ENCODE measurements around the gene ANGPTL8.

The ANGPTL8 gene

GRCh38 chr19:11204076-11204602 is 35.3 kb upstream of the ANGPTL8 start:
- H3K4me3 ChIP-seq (ENCODE audit: low read depth, low read length) = no peak overlapping the region
- TF ChIP-seq CTCF (IDR thresholded peaks at IDR 0.05; ENCODE audit: insufficient read depth, low read depth, low read length, missing control alignments) = no peak
- no peak for DNase-seq (ENCODE audit: low read depth)

- no peak for DNase-seq (ENCODE audit: low read depth)
- no peak for TF ChIP-seq CTCF (IDR thresholded peaks at IDR 0.05; ENCODE audit: insufficient read depth, low read depth, low read length, missing control alignments)
- no peak overlapping the region for H3K4me3 ChIP-seq (ENCODE audit: low read depth, low read length)
Measured at GRCh38 chr19:11204943-11205349, 34.5 kb upstream of the ANGPTL8 start.

- DNase-seq (ENCODE audit: low read depth) = peak; percentile 60
- TF ChIP-seq CTCF (IDR thresholded peaks at IDR 0.05; ENCODE audit: insufficient read depth, low read depth, low read length, missing control alignments) = no peak
- no peak overlapping the region for H3K4me3 ChIP-seq (ENCODE audit: low read depth, low read length)
Measured at GRCh38 chr19:11205939-11206570, 33.4 kb upstream of the ANGPTL8 start.

- no peak overlapping the region for H3K4me3 ChIP-seq (ENCODE audit: low read depth, low read length)
- no peak for DNase-seq (ENCODE audit: low read depth)
- TF ChIP-seq CTCF (IDR thresholded peaks at IDR 0.05; ENCODE audit: insufficient read depth, low read depth, low read length, missing control alignments) = no peak
Measured at GRCh38 chr19:11208561-11209471, 30.6 kb upstream of the ANGPTL8 start.

- TF ChIP-seq CTCF (IDR thresholded peaks at IDR 0.05; ENCODE audit: insufficient read depth, low read depth, low read length, missing control alignments) = no peak
- no peak for DNase-seq (ENCODE audit: low read depth)
- H3K4me3 ChIP-seq (ENCODE audit: low read depth, low read length) = no peak overlapping the region
Measured at GRCh38 chr19:11209839-11210655, 29.4 kb upstream of the ANGPTL8 start.

- TF ChIP-seq CTCF (IDR thresholded peaks at IDR 0.05; ENCODE audit: insufficient read depth, low read depth, low read length, missing control alignments) = no peak
- DNase-seq (ENCODE audit: low read depth) = no peak
Measured at GRCh38 chr19:11210656-11210928, 28.8 kb upstream of the ANGPTL8 start.

More at GRCh38 chr19:11210656-11210928, 28.8 kb upstream of the ANGPTL8 start:
- H3K4me3 ChIP-seq (ENCODE audit: low read depth, low read length) = no peak overlapping the region

Data from GM12865 (cell line).